ENCODE data around the gene HMCN2. TPM values are rescaled to one million over a fixed set of nuclear protein-coding genes. Genes with fewer than 3 reads are reported as not detected.

The HMCN2 gene
- polyA plus RNA-seq, 2 of the 4 experiments (the other 2 are of a cell fraction), result 0.01 TPM; not detected in 1

- ATAC-seq, result no peak
- Histone ChIP-seq H3K4me3 (no peak overlapping the region), H3K9me3 (no peaks in the 10 kb centered on the region), H3K4me1 (peaks cover 12% of the 10 kb centered on the region; the same call in 2 of the 3 replicates), H3K27ac (no peak overlapping the region), H3K4me2 (no peak overlapping the region)
- CTCF ChIA-PET, result interaction anchor here (0.6 to 11.4 kb wide), 30 partner anchors 9 to 335 kb away, joined by 3 to 191 read pairs (median 4); no protein-coding TSS in a partner anchor
- 87% methylated on average over 11 of the region's 11 CpGs for WGBS (ENCODE audit: missing lambda C conversion rate)
- POLR2A ChIA-PET, result no interaction called here
- TF ChIP-seq REST (IDR thresholded peaks at IDR 0.05), result no peak
- no peak for TF ChIP-seq NR3C1 (IDR thresholded peaks at IDR 0.05)
- no peak for TF ChIP-seq USF2 (IDR thresholded peaks at IDR 0.05)
- TF ChIP-seq RFX5 (IDR thresholded peaks at IDR 0.05), result no peak
- TF ChIP-seq, protein P1, sequence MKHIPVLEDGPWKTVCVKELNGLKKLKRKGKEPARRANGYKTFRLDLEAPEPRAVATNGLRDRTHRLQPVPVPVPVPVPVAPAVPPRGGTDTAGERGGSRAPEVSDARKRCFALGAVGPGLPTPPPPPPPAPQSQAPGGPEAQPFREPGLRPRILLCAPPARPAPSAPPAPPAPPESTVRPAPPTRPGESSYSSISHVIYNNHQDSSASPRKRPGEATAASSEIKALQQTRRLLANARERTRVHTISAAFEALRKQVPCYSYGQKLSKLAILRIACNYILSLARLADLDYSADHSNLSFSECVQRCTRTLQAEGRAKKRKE (CRISPR knock-in tag; IDR thresholded peaks at IDR 0.05; ENCODE audit: low read depth), result no peak
- no peak for TF ChIP-seq HMGXB4 (CRISPR knock-in tag; IDR thresholded peaks at IDR 0.05; ENCODE audit: borderline replicate concordance)
- no peak for TF ChIP-seq FOSL2 (IDR thresholded peaks at IDR 0.05)
- no peak for TF ChIP-seq FOSL2 (CRISPR knock-in tag; IDR thresholded peaks at IDR 0.05)
- TF ChIP-seq SMC3 (IDR thresholded peaks at IDR 0.05), result no peak
- no peak for TF ChIP-seq ZFP36 (IDR thresholded peaks at IDR 0.05; ENCODE audit: borderline replicate concordance, partially characterized antibody)
- TF ChIP-seq HOXB5 (CRISPR knock-in tag; IDR thresholded peaks at IDR 0.05), result no peak
- no peak for TF ChIP-seq NPAS2 (CRISPR knock-in tag; IDR thresholded peaks at IDR 0.05; ENCODE audit: borderline replicate concordance)
- no peak for TF ChIP-seq PHF8 (IDR thresholded peaks at IDR 0.05; ENCODE audit: borderline replicate concordance, low read depth)
- no peak for TF ChIP-seq CTCF (IDR thresholded peaks at IDR 0.05)
- no peak for TF ChIP-seq FOXS1 (CRISPR knock-in tag; IDR thresholded peaks at IDR 0.05)
- TF ChIP-seq, protein P2, sequence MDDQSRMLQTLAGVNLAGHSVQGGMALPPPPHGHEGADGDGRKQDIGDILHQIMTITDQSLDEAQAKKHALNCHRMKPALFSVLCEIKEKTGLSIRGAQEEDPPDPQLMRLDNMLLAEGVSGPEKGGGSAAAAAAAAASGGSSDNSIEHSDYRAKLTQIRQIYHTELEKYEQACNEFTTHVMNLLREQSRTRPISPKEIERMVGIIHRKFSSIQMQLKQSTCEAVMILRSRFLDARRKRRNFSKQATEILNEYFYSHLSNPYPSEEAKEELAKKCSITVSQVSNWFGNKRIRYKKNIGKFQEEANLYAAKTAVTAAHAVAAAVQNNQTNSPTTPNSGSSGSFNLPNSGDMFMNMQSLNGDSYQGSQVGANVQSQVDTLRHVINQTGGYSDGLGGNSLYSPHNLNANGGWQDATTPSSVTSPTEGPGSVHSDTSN (IDR thresholded peaks at IDR 0.05), result no peak
- no peak for FAIRE-seq
- DNase-seq (ENCODE audit: low read depth in 1 of 2, low spot score in 1 of 2), result no peak
Observed at GRCh38 chr9:130237076-130237475, 28.5 kb upstream of the HMCN2 start.
